Mammary epithelial cell (primary cell): ENCODE results near the gene PHKG1.

Experiments
- EZH2 ChIP-seq: IDR thresholded peaks from 2 replicates; pipeline ENCODE4 v1.6.1; 2012; ENCODE audit warnings: low read length, inconsistent platforms, borderline replicate concordance
- TF ChIP-seq, protein P1 (sequence below), 2 donors: IDR thresholded peaks in 1 of 2; conservative IDR thresholded peaks in 1 of 2; 2 replicates each; pipeline ENCODE4 v1.5.1; 2011 to 2012; ENCODE audit warnings: inconsistent platforms in 2 of 2, low read length in 2 of 2, mild to moderate bottlenecking in 2 of 2, control low read depth in 1 of 2, low read depth in 1 of 2; ENCODE audit not compliant: insufficient read depth in 1 of 2; ENCODE audit errors: extremely low read depth in 1 of 2

DNA sequence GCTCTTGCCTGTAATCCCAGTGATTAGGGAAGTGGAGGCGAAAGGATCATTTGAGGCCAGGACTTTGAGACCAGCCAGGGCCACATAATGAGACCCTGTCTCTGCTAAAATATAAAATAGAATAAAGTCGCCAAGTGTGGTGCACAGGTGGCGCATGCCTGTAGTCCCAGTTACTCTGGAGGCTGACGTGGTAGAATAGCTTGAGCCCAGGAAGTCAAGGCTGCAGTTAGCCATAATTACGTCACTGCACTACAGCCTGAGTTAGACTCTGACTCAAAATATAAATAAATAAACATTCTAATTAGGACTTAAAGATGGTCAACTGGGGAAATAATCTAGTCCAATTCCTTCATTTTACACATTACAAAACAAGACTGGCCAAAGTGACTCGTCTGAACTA lies 12.8 kb upstream of the PHKG1 start:
- TF ChIP-seq, protein P1, sequence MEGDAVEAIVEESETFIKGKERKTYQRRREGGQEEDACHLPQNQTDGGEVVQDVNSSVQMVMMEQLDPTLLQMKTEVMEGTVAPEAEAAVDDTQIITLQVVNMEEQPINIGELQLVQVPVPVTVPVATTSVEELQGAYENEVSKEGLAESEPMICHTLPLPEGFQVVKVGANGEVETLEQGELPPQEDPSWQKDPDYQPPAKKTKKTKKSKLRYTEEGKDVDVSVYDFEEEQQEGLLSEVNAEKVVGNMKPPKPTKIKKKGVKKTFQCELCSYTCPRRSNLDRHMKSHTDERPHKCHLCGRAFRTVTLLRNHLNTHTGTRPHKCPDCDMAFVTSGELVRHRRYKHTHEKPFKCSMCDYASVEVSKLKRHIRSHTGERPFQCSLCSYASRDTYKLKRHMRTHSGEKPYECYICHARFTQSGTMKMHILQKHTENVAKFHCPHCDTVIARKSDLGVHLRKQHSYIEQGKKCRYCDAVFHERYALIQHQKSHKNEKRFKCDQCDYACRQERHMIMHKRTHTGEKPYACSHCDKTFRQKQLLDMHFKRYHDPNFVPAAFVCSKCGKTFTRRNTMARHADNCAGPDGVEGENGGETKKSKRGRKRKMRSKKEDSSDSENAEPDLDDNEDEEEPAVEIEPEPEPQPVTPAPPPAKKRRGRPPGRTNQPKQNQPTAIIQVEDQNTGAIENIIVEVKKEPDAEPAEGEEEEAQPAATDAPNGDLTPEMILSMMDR (conservative IDR thresholded peaks at IDR 0.05 in 1 of 2, IDR thresholded peaks at IDR 0.05 in 1 of 2; ENCODE audit: extremely low read depth in 1 of 2, insufficient read depth in 1 of 2, low read depth in 1 of 2, low read length in 2 of 2), result no peak
- TF ChIP-seq EZH2, result no peak
